Activated CD4-positive, alpha-beta T cell treated with anti-CD3 and anti-CD28 coated beads for 48 hours (primary cell): ENCODE data around the gene NELFA.

Experiments used
- DNase-seq: peaks from one replicate; pipeline ENCODE4 v3.0.0-alpha.2; 2020

The NELFA gene

DNA sequence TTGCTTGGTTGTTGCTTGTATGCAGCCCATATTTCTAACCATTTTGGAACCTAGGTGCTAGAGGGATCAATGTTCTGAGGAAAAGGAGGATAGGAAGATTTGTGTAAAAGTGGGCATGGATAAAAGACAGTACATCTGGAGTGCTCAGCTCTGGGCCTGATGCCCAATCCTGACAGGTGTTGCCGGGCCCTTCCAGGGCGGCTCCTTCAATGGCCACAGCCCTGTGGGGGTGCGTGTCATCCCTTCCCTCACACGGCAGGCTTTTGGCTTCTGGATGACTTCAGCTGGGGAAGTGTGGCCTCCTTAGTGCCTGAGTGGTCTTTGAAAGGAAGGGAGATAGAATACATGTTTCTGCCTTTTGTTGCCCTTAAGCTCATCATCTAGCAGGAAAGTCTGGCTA lies 47.2 kb downstream of the NELFA start:
- no peak for DNase-seq

DNA sequence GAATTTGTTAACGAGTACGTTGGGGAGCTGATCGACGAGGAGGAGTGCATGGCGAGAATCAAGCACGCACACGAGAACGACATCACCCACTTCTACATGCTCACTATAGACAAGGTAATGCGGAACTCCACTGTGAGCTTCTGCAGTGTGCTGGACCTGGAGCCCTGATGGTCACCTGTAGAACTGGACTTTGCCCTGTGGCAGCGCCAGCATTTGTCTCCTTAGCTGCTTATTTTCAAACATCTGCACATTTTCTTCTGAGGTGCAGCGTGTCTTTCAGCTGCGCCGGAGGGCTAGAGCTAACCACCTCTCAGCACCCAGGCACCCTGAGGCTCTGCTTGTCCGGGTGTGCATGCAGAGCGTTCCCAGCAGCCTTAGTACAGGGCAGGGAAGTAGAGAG lies 47.7 kb downstream of the NELFA start:
- DNase-seq = no peak

DNA sequence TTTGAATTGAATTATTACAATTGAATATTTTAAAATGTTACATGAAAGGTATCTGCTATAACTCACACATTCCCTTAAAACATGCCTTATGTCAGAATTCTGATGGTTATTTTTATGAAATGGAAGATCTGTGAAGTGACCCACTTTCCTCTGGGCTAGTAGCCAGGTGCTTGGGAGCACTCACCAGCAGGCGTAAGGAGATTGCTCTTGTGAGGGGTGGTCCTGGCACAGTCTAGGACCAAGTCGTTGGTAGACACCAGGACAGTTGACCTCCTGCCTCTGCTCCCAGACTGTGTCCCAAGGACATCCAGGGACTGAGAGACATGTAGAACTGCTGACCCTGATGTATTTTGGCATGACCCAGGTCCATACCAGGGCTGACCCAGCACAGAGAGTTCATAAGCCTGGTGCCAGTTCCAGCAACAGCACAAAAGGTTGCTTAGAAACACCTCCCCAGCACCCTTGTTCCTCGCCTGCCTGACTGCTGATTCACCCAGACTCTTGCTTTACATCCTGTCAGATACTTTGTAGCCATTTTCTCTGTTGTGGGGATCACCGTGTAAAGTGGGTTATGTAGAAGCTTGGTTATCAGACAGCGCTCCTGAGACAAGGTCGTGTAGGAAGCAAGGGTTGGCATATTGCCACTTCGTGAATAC lies 48.5 kb downstream of the NELFA start:
- DNase-seq = no peak

DNA sequence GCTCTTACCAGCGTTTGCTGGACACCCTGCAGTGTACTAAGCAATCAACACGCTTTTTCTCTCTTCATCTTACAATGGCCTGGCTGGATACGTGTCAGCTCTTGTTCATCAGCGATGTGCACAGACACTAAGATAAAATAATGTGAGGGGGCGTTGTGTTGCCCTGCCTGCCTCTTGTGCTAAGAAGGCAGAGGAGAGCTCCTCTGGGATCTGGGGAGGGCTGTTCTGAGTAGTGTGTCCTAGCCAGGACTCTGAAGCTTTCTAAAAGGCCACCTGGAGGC lies 49.7 kb downstream of the NELFA start:
- no peak for DNase-seq

DNA sequence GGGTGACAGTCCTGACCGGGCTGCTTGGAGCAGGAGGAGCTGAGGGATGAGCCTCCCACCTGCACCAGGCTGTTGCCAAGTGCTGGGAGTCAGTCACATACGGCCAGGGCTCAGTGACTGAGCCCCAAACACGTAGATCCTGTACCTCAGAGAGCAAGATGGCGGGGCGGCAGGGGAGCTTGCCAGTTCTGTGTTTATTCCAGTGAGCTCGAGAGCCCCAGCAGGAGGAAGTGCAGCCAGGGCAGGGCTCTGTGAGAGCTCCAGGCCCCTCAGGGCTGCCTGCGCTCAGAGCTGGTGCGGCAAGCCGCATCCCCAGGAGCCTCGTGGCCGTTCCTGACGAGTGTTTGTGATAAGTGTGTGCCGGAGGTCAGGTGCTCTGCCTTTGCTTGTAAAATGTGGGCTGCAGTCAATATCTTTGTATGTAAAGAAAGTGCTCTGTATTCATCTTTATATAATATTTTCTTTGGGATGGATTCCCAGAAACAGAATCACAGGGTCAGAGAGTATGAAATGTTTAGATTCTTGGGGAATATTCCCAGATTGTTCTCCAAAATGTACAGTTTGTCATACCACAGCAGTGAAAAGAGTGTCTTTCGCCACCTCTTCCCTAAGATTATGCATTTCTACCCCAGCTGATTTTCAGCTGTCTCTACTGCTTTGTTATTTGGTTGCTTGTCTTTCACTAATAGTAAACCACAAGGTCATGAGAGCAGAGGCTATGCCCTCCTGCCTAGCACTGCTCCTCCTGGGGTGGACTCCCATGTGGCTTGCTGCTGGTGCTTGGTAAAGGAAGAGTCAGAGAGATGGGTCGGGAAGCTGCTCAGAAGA lies 50.3 kb downstream of the NELFA start:
- no peak for DNase-seq

DNA sequence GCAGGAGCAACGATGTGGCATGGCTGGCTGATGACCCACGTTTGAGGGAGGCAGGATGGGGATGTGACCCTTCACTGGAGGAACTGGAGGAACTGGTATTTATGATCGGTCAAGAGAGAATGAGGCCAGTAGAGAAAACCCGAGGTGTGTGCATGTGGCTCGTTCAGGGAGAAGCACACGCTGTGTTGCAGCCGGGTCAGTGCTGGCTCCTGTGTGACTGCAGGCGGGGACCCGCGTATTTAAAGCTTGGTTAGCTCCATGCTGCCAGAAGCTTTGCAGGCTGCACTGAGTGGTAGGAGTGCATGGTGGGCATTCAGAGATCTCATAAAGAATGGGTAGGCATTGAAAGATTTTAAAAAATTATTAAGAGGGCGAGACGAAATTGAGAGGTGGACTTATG lies 52.1 kb downstream of the NELFA start:
- DNase-seq = no peak

DNA sequence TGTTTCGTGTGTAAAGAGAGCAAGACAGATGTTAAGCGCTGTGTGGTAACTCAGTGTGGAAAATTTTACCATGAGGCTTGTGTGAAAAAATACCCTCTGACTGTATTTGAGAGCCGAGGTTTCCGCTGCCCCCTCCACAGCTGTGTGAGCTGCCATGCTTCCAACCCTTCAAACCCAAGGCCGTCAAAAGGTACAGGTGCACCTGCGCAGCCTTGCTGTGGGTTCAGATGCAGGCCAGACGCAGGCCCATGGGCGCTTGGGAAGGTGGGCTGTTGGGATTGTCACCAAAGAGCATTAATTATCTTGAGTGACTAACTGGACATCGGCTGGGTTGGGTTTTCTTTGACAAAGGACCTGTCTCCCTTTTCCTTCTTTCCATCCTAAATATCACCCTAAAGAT lies 55.4 kb downstream of the NELFA start:
- no peak for DNase-seq

DNA sequence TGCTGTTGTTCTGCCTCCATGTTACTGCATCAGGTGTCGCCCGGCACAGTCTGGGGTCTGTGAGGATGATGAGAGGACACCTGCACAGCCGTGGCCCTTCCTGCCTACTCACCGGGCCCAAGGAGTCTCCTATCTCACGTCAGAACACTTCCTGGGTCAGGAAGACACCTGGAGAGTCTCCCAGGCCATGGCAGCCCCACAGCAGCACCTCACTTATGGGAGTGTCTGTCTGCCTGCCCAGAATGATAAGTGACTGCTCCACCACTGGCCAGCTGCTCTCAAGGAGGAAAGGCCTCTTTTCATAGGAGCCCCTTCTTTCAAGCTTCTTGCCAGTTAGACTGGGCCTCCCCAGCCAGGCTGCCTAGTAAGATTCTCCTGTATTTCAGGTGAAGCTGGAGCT lies 56.1 kb downstream of the NELFA start:
- DNase-seq = no peak

DNA sequence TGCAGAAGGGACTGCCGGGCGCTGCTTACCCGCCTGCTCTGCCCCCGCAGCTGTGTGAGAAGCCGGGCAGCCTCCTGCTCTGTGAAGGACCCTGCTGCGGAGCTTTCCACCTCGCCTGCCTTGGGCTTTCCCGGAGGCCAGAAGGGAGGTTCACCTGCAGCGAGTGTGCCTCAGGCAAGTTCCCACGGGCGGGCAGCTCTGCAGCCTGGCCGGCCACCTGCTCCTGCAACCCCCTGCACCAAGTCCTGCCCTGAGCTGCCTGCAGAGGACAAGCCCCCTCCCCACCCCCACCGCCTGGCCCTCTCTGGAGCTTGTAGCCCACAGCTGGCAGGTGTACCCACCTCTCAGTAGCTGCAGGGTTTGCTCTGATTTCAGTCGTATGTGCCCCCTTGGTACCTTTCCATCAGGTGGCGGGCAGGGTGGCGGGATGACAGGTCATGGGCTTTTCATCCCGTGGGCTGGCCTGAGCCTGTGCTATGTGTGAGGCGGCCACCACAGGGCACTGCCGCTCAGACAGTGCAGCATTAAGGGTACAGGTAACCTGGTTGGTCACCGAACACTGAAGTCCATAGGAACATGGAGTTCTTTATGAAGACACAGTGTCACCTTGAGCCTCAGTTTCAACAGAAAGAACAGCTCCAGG lies 56.6 kb downstream of the NELFA start:
- DNase-seq = no peak

DNA sequence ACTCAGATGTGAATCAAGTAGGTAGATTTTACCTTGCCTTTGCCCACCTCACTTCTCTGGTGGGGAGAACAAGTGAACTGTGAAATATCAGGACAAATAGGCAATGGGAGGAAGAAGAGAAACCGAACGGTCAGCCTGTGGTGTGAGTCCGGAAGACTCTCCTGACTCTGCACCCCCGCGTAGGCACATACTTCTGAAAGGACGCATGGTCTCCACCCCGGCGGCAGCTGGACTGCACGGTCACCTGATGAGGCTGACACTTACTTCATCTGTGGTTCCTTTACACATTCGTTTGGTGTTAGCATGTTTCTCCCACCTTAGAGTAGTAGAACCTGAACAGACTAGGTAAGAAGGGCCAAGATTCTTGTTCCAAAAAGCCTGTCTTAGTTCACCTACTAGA lies 58.4 kb downstream of the NELFA start:
- DNase-seq = no peak

DNA sequence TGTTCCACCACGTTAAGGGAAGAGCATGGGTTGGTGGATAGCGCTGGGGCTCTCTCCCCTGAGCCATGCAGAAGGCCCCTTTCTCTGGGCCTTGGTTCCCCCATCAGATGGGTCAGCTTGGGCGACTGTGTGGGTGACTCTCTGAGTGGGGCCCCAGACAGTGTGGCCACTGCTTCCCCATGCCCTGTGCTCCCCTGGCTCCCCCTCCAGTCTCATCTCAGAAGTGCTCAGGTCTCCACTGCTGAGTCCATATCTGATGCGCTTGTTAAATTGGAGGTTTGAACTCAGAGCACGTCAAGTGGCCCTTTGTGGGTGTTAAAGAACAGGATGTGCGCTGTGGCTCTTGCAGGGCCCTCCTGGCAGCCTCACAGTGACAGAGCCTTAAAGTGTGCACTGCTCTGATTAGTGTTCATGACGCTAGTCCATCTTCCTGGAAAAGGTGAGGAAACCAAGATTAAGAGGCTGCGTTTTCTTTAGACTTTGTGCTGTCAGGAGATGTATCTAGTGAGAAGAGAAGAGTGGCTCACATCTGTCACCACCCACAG lies 59.8 kb downstream of the NELFA start:
- DNase-seq = no peak

DNA sequence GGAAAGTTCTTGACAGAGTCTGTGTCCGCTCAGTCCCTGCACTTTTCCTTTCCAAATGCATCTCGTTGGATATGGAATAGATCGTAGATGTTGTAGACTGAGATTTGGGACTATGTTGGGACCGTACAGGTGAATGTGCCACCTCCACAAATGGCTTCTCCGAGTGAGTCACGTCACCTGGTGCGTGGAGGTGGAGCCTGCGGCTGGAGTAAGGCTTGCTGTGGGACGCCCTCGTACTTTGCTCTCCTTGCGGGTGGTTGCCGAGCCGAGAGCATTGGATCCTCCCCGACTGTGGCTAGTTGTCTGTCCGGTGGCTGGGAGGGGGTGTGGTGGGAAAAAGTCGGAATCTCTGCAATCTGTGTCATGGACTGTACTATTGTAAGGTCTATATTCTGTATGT lies 60.5 kb downstream of the NELFA start:
- no peak for DNase-seq

DNA sequence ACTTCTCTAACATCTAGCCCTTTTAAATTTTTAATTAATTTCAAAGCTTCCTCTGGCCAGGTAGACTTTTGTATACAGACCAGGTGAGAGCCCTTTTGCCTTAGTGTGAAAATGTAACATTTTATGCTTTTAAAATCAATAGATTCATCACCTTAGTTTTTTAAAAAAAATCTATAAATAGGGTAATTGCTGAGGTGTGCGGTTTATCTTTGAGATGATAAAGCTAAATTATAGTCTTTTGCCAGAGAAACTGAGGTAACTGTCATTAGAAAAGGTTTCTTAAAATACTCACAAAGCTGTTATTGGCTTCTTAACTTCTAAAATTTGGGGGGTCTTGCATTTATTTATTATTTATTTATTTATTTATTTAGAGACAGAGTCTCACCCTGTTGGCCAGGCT lies 62.9 kb downstream of the NELFA start:
- no peak for DNase-seq

DNA sequence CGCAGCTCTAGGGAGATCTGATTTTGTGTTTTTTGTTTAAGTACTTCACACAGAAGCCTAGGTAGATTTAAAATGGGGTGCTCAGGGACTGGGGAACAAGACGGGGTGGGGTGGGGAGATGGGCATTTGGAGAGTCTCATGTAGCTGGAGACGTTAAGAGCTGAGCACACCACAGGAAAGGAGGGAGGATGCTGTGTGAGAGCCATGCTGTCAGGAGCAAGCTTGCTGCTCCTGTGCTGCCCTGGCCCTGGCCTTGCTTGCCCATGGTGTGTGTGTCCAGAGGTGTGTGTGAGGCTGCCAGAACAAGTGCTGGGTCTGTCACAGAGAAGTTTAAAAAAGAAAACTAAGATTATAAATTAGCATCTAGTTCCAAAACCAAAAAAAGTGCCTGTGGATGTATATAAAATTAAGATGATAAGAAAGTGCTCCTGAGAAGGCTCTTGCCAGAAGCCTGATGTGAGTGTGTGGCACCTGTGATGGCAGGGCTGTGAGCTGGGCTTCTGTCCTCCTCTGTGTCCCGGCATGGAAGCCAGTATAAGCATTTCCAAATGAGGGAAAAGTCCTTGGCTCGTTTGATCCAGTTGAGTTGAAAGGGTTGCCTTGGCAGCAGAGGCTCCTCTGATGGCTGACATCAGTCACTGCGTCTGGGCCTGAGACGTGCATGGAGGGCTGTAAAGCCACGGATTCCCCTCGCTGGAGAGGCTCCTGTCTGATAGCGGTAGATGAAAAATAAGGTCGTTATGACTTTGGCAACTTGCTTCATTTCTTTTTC lies 63.5 kb downstream of the NELFA start:
- DNase-seq = no peak

DNA sequence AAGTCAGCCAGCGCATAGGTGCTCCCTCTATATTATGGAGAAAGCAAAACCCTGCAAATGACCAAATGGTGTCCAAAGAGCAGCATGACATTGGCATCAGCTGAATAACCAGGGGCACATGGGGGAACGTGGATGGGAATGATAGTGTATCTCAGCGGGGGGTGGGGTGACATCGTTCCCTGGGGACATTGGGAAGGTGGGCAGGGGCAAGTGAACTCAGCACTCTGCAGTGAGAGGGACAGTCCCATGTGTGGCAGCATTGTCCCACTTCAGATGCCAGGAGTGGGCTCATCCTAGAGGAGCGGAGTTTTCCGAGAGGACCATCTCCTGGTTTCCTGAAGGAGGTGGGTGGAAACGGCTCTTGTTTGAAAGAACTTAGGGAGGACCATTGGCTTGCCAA lies 64.8 kb downstream of the NELFA start:
- no peak for DNase-seq

DNA sequence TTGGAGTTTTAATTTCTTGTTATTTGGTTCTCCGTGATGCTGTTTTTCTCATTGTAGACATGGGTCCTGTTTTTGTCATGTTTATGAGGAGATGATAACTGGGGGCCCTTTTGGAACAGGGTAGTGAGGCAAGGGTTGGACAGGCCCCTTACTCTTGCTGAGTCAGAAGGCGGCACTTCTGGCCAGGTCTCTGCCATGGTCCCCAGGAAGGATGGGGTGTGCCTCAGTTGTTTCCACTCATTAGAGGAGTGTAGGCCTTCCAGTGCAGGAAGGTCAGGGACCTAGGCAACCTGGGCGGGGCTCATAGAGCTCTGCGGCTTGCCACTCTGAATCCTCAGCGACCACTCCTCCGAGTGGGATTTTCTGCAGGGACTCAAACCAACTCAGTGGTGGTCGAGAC lies 68.2 kb downstream of the NELFA start:
- DNase-seq = no peak

DNA sequence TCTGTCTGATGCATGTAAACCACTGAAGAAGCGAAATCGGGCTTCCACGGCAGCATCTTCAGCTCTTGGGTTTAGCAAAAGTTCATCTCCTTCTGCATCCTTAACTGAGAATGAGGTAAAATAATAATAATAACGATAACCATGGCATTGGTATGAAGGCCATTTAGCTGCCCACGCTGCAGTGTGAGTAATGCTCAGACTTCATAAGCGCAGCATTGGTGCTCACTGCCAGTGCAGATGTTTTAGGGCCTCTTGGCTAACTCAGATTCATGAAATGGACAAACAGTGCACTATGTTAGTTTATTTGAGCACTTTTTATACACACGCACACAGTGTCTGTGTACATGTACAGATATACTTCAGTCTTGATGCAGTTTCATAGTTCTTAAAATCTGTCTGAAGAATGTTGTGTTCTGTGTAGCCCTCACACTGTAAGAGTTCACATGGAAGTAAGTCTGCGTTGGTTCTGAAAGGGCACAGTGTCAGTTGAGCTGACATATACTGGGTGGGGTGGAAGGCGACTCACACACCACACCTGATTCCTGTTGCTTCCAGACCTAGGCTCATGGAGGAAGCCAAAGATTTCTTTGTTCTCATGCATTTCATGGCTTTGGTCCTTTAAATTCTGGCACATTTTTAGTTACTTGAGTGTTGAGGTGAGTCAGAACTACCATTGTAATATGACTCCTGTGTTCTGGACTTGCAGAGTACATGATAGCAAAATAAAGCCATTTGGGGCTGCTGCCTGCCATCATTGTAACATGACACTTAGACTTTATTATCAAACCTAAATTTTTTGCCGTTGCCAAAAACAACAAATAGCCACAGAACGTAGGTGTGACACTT lies 68.9 kb downstream of the NELFA start:
- no peak for DNase-seq

DNA sequence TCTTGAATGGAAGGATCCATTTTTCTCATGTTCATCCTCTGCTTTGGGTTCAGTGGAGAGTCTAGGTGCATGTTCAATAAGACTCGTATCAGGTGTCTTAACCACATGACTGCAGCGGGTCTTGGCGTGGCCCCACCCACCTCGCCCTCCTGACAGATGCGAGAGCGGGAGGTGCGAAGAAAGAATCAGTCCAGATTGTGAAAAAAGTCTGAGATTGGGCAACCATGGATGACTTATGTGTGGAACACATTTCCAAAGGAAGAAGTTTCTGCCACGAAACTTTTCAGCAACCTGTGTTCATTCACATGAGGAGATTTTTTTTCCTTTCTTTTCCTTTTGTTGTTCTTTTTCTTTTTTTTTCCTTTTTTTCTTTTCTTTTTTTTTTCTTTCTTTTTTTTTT lies 70.7 kb downstream of the NELFA start:
- no peak for DNase-seq

DNA sequence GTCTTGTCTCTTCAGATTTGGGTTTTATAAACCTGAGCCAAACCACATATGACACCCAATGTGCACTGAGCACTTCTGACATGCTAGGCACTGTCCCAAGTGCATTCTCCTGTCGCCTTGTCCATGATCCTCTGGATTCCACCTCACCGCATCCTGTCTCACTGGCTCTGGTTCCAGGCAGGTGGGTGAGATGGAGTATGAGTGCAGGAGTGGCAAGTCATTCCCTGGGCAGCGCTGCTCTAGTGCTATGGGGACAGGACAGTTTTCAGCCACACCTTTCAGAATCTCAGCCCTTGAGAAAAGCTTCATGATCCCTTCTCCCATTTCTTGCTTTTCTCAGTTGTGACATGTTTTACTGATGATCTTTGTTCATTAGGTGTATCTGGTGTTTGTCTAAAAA lies 71.2 kb downstream of the NELFA start:
- no peak for DNase-seq

DNA sequence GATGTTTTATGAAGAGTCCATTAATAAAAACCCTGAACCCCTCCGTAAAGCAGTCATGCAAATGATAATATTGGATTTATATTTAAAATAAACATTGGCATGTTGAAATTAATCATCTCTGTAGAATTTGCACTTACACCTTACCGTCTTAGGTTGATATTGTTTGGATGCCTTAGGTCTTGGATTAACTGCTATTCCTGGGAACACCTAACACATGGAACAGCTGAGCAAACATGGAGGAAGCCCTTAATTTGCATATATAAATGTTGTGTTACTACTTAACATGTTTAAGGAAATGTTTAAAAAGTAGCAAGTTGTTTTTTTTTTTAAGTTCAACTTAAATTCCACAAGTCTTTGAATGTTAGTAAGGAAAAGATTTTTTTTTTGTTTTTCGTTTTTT lies 75.1 kb downstream of the NELFA start:
- no peak for DNase-seq

DNA sequence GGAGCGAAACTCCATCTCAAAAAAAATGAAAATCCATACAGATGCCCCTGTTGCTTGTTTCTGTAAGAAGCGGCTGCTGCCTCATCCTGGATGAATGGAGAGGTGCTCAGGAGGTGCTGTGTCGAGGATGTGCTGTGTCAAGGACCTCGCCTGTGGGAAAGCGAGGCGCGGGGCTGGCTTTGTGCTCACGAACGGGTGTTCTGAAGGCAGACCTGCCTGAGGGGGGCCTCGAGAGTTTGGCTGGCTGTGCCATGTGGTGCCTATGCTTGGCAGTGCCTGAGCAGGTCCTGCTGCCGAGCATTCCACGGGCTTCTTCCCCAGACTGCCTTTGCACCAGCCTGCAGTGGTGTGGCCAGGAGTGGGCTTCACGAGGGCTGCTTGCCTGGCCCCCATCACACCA lies 76.0 kb downstream of the NELFA start:
- DNase-seq = no peak
